ENCODE data around the gene PCDHB7.

- TF ChIP-seq, protein P1, sequence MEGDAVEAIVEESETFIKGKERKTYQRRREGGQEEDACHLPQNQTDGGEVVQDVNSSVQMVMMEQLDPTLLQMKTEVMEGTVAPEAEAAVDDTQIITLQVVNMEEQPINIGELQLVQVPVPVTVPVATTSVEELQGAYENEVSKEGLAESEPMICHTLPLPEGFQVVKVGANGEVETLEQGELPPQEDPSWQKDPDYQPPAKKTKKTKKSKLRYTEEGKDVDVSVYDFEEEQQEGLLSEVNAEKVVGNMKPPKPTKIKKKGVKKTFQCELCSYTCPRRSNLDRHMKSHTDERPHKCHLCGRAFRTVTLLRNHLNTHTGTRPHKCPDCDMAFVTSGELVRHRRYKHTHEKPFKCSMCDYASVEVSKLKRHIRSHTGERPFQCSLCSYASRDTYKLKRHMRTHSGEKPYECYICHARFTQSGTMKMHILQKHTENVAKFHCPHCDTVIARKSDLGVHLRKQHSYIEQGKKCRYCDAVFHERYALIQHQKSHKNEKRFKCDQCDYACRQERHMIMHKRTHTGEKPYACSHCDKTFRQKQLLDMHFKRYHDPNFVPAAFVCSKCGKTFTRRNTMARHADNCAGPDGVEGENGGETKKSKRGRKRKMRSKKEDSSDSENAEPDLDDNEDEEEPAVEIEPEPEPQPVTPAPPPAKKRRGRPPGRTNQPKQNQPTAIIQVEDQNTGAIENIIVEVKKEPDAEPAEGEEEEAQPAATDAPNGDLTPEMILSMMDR (IDR thresholded peaks at IDR 0.05) = no peak
- no peak for TF ChIP-seq POLR2A (IDR thresholded peaks at IDR 0.05)
Observed at GRCh38 chr5:141155540-141156374, 16.7 kb upstream of the PCDHB7 start.

Measured in adrenal gland (tissue), 5 donors.